Sigmoid colon (tissue), 7 donors: ENCODE results near the gene LILRA6. TPM values are rescaled to one million over a fixed set of nuclear protein-coding genes. Genes with fewer than 3 reads are reported as not detected.
A peak's percentile ranks its signal among the peaks of the same experiment; 100 is the strongest.
"Not testable (repeated sequence)": the region's sequence is repeated elsewhere in the genome, so short reads cannot be mapped to it uniquely, and the experiment has no call there.

Source experiments
- DNase-seq: peaks from one replicate; pipeline ENCODE4 v3.0.0-alpha.2; 2019
- H3K27ac ChIP-seq, 4 donors: fragments of 200-600 bp; sonication (generic); one replicate each; pipeline ENCODE4 v1.5.1; 2016 to 2019; ENCODE audit warnings: mild to moderate bottlenecking in 1 of 4
- H3K27me3 ChIP-seq, 3 donors: fragments of 200-600 bp; sonication (generic); one replicate each; pipeline ENCODE4 v1.5.1; 2019; ENCODE audit warnings: mild to moderate bottlenecking in 1 of 3
- H3K36me3 ChIP-seq, 4 donors: fragments of 200-600 bp; sonication (generic); one replicate each; pipeline ENCODE4 v1.5.1; 2016 to 2019
- H3K4me1 ChIP-seq, 4 donors: fragments of 200-600 bp; sonication (generic); one replicate each; pipeline ENCODE4 v1.5.1; 2017 to 2019
- H3K4me3 ChIP-seq, 4 donors: fragments of 200-600 bp; sonication (generic); one replicate each; pipeline ENCODE4 v1.5.1; 2017 to 2019; ENCODE audit warnings: mild to moderate bottlenecking in 2 of 4, moderate library complexity in 1 of 4
- H3K9me3 ChIP-seq, 4 donors: fragments of 200-600 bp in 3 of 4; sonication (generic) in 3 of 4; one replicate each; pipeline versions ENCODE4 v1.5.1 to v1.6.1; 2013 to 2019
- CTCF ChIP-seq, 4 experiments: fragments of 450-650 bp in 3 of 4; fragments of 200-600 bp in 1 of 4; IDR thresholded peaks; one replicate each; pipeline ENCODE4 v1.5.1; 2016 to 2019; ENCODE audit warnings: antibody characterized with exemption in 4 of 4, mild to moderate bottlenecking in 3 of 4, moderate library complexity in 2 of 4
- EP300 ChIP-seq, 4 donors: sonication (generic); formaldehyde crosslinking; IDR thresholded peaks; one replicate each; pipeline ENCODE4 v1.6.1; 2017; ENCODE audit warnings: antibody characterized with exemption in 4 of 4
- POLR2A ChIP-seq, 2 donors: fragments of 450-650 bp; IDR thresholded peaks; one replicate each; pipeline ENCODE4 v1.6.1; 2016; ENCODE audit warnings: antibody characterized with exemption in 2 of 2, mild to moderate bottlenecking in 2 of 2, moderate library complexity in 2 of 2
- POLR2AphosphoS5 ChIP-seq, 4 donors: sonication (generic); formaldehyde crosslinking; IDR thresholded peaks; one replicate each; pipeline ENCODE4 v1.6.1; 2017; ENCODE audit warnings: antibody characterized with exemption in 4 of 4
- WGBS, 2 donors: extraction: QIAGEN DNeasy Blood & Tissue Kit; methylation state at CpG; one replicate each; pipeline ENCODE4 v1.1.7; 2013; 5-methylcytosine and 5-hydroxymethylcytosine counted together
- intact Hi-C: fragments of 100-400 bp; cut with DNase I; formaldehyde crosslinking; loops from one replicate; pipeline ENCODE4 v1.15.1; 2023
- polyA plus RNA-seq, 3 donors: library from polyadenylated mRNA; stranded (reverse); fragments of 200-250 nt; gene quantifications; one replicate each; pipeline ENCODE4 v1.2.3, GENCODE V29; 2013
- total RNA-seq, 4 donors: library from RNA; depleted of rRNA; stranded (reverse); fragments of >200 nt; gene quantifications; one replicate each; pipeline ENCODE4 v1.1.0, GENCODE V29; 2016
- donor health status: healthy with polysubstance abuse.
- donor health status: Bipolar disorder and iron deficiency.
- donor health status: healthy.

Gene LILRA6
- total and polyA plus RNA-seq, 7 donors = 1.2 to 3.2 (median 2.2) TPM

- intact Hi-C loops, H3K4me3 ChIP-seq, H3K36me3 ChIP-seq, H3K27me3 ChIP-seq, H3K9me3 ChIP-seq, H3K4me1 ChIP-seq, H3K27ac ChIP-seq: not testable (repeated sequence)
- DNase-seq = peak; percentile 55
- 66 to 81% methylated on average over 14 to 15 of the region's 21 CpGs for WGBS, 2 donors
Measured at GRCh38 chr19:54239491-54240371, 2.9 kb downstream of the LILRA6 start.

GRCh38 chr19:54233941-54234340 lies 8.6 kb downstream of the LILRA6 start:
- peak; percentile 26 for DNase-seq

GRCh38 chr19:54231077-54231931 lies 11.3 kb downstream of the LILRA6 start:
- no peaks in the 10 kb centered on the region for H3K9me3 ChIP-seq
- no peak overlapping the region for H3K4me3 ChIP-seq
- no peaks in the 10 kb centered on the region for H3K36me3 ChIP-seq
- peaks cover 0 to 14% (median 7%) of the 10 kb centered on the region in 3 donors for H3K27me3 ChIP-seq
- H3K4me1 ChIP-seq = no peaks in the 10 kb centered on the region
- H3K27ac ChIP-seq = no peak overlapping the region
- WGBS, 2 donors = 17 to 24% methylated on average over 21 of the region's 21 CpGs
- peak; percentile 92 for DNase-seq
- peak; percentile 76 to 89 (median 82) for TF ChIP-seq CTCF (IDR thresholded peaks at IDR 0.05)
- TF ChIP-seq POLR2A (IDR thresholded peaks at IDR 0.05) = no peak
- TF ChIP-seq POLR2AphosphoS5 (IDR thresholded peaks at IDR 0.05) = peak in 1 of 4 donors; percentile 33
- intact Hi-C loops = loop anchor here (1.0 to 5.0 kb wide), 2 partner anchors 44 to 63 kb away; partner anchors contain the start of gene MBOAT7

More at GRCh38 chr19:54233941-54234340, 8.6 kb downstream of the LILRA6 start:
- Histone ChIP-seq H3K27me3 (peaks cover 0 to 14% (median 7%) of the 10 kb centered on the region in 3 donors), H3K4me1 (no peaks in the 10 kb centered on the region), H3K36me3 (no peaks in the 10 kb centered on the region), H3K9me3 (no peaks in the 10 kb centered on the region), H3K27ac (no peak overlapping the region), H3K4me3 (no peak overlapping the region)
- WGBS, 2 donors = 65 to 83% methylated on average over 5 of the region's 5 CpGs
- intact Hi-C loops = loop anchor here (5.0 kb wide), 1 partner anchor 47 kb away; the partner anchor contains the start of gene MBOAT7
- no peak for TF ChIP-seq POLR2A (IDR thresholded peaks at IDR 0.05)
- no peak for TF ChIP-seq CTCF (IDR thresholded peaks at IDR 0.05)
- TF ChIP-seq POLR2AphosphoS5 (IDR thresholded peaks at IDR 0.05) = no peak
- no peak for TF ChIP-seq EP300 (IDR thresholded peaks at IDR 0.05)

GRCh38 chr19:54230031-54230430 lies 12.6 kb downstream of the LILRA6 start:
- Histone ChIP-seq H3K4me3 (no peak overlapping the region), H3K27ac (no peak overlapping the region), H3K9me3 (no peaks in the 10 kb centered on the region), H3K36me3 (no peaks in the 10 kb centered on the region), H3K27me3 (peaks cover 0 to 14% (median 7%) of the 10 kb centered on the region in 3 donors), H3K4me1 (no peaks in the 10 kb centered on the region)
- WGBS, 2 donors = 82 to 90% methylated on average over 7 of the region's 7 CpGs
- peak; percentile 20 for DNase-seq
- TF ChIP-seq POLR2A (IDR thresholded peaks at IDR 0.05) (no peak), CTCF (IDR thresholded peaks at IDR 0.05) (no peak), POLR2AphosphoS5 (IDR thresholded peaks at IDR 0.05) (no peak), EP300 (IDR thresholded peaks at IDR 0.05) (no peak)
- intact Hi-C loops = loop anchor here (5.0 kb wide), 1 partner anchor 43 kb away; the partner anchor contains the start of gene MBOAT7

DNA sequence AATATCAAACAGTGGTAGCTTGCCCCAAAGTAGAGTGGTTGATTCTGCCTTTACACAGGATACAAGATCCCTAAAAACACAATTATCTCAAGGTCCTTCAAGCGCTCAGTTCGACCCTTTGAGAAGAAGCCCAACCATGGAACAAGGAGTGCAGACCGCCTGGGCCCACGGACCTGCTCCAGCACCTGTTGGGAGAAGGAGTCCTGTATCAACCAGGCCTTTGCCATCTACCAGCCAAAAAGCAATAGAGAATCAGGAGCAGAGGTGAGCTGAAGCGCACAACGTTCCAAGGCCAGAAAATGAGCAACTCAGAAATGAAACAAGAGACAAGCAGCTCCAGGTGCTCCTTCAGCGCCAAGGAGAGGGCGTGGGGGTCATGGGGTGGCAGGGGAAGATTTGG lies 13.4 kb downstream of the LILRA6 start:
- Histone ChIP-seq H3K9me3 (no peaks in the 10 kb centered on the region), H3K4me1 (no peaks in the 10 kb centered on the region), H3K27ac (no peak overlapping the region), H3K36me3 (no peaks in the 10 kb centered on the region), H3K27me3 (peaks cover 0 to 14% (median 7%) of the 10 kb centered on the region in 3 donors), H3K4me3 (no peak overlapping the region)
- no peak for TF ChIP-seq POLR2AphosphoS5 (IDR thresholded peaks at IDR 0.05)
- intact Hi-C loops = no loop called here
- 88 to 93% methylated on average over 8 of the region's 8 CpGs for WGBS, 2 donors
- DNase-seq = peak; percentile 13

DNA sequence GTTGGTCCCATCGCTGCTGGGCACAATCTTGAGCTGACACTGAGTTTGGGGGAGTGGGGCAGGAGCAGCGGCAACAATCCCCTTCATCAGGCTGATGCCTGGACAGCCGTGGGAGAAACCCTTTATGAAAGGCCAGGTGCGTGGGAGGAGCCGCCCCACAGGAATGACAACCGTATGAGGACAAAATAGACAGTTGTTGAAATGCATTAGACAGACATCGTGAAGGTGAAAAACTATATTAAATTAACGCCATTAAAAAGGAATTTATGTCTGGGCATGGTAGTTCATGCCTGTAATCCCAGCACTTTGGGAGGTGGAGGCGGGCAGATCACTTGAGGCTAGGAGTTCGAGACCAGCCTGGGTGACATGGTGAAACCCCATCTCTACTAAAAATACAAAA lies 18.0 kb downstream of the LILRA6 start:
- H3K4me3 ChIP-seq, H3K9me3 ChIP-seq, H3K27ac ChIP-seq, intact Hi-C loops, H3K36me3 ChIP-seq, H3K4me1 ChIP-seq: not testable (repeated sequence)
- H3K27me3 ChIP-seq = peaks cover 0 to 22% (median 6%) of the 10 kb centered on the region in 3 donors
- 58 to 83% methylated on average over 10 of the region's 10 CpGs for WGBS, 2 donors
- peak; percentile 20 for DNase-seq

DNA sequence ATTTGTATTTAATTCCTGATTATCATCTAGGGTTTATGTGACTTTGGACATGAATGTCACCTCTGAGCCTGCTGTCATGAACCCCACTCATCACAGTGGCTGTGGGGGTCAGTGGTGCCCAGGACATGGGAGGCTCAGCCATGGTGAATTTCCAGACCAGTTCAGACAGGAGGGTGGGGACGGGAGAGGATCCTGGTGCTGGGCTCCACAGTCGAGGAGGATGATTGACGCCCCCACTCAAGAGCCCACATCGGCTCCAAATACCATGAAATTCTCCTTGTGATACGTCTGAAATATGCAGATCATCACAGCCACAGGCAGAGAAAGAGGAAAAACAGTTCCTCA lies 18.7 kb downstream of the LILRA6 start:
- DNase-seq = peak; percentile 46
- H3K27ac ChIP-seq, H3K9me3 ChIP-seq, H3K4me3 ChIP-seq, H3K36me3 ChIP-seq, H3K4me1 ChIP-seq: not testable (repeated sequence)
- intact Hi-C loops = loop anchor here (2.0 kb wide), 1 partner anchor 23 kb away; no protein-coding TSS in a partner anchor
- peaks cover 0 to 22% (median 6%) of the 10 kb centered on the region in 3 donors for H3K27me3 ChIP-seq
- WGBS, 2 donors = 58 to 62% methylated on average over 5 of the region's 5 CpGs

DNA sequence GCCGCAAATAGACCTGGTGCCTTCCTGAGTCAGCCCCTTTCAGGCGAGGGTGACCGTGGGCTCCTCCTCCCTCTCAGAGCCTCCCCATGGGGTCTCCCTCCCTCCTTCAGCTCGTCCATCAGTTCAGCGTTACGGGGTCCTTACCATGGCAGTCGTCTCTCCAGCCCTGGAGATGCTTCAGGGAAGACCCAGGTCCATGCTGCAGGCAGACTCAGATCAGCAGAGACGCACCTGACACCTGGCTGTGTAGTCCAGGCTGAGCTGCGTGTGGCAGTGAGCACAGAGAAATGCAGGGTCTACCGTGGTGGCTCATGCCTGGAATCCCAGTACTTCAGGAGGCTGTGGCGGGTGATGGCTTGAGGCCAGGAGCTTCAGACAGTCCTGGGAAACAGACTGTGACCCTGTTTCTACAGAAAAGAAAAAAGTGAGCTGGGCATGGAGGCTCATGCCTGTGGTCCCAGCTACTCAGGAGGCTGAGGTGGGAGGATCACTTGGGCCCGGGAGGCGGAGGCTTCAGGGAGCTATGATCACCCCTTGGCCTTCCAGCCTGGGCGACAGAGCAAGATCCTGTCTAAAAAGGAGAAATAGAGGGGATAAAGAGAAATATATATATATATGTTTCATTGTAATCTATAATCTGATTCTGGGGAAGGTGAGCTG lies 19.2 kb downstream of the LILRA6 start:
- not testable (repeated sequence) for H3K4me1 ChIP-seq, H3K36me3 ChIP-seq, H3K4me3 ChIP-seq, H3K27ac ChIP-seq, H3K9me3 ChIP-seq
- WGBS, 2 donors = 43 to 58% methylated on average over 14 of the region's 14 CpGs
- peak; percentile 57 for DNase-seq
- H3K27me3 ChIP-seq = peaks cover 0 to 22% (median 6%) of the 10 kb centered on the region in 3 donors
- intact Hi-C loops = loop anchor here (2.0 kb wide), 1 partner anchor 23 kb away; no protein-coding TSS in a partner anchor
